Sigmoid colon (tissue), 3 donors: ENCODE measurements around the gene ARL5C.

ENCODE experiments used
- CTCF ChIP-seq, 4 experiments: fragments of 450-650 bp in 3 of 4; fragments of 200-600 bp in 1 of 4; IDR thresholded peaks; one replicate each; pipeline ENCODE4 v1.5.1; 2016 to 2019; ENCODE audit warnings: antibody characterized with exemption in 4 of 4, mild to moderate bottlenecking in 3 of 4, moderate library complexity in 2 of 4
- POLR2A ChIP-seq, 2 donors: fragments of 450-650 bp; IDR thresholded peaks; one replicate each; pipeline ENCODE4 v1.6.1; 2016; ENCODE audit warnings: antibody characterized with exemption in 2 of 2, mild to moderate bottlenecking in 2 of 2, moderate library complexity in 2 of 2

- TF ChIP-seq POLR2A (IDR thresholded peaks at IDR 0.05), result no peak
- TF ChIP-seq CTCF (IDR thresholded peaks at IDR 0.05), result no peak
Measured at GRCh38 chr17:39134878-39135277, 31.1 kb downstream of the ARL5C start.
